Stimulated activated naive CD8-positive, alpha-beta T cell treated with anti-CD3 and anti-CD28 coated beads, Interleukin-15, Interleukin-2, amounts not matched to agents 100 ng/mL and 50 ng/mL, for 24 hours (primary cell): ENCODE results near the gene CHRM5.

Source experiments
- H3K27ac Mint-ChIP-seq: one replicate; pipeline ENCODE4 v1.8.0; 2021; ENCODE audit warnings: mild to moderate bottlenecking, mixed read lengths
- H3K27me3 Mint-ChIP-seq: one replicate; pipeline ENCODE4 v1.8.0; 2021; ENCODE audit warnings: mixed read lengths
- H3K36me3 Mint-ChIP-seq: one replicate; pipeline ENCODE4 v1.8.0; 2021; ENCODE audit warnings: low read depth, mixed read lengths
- H3K4me1 Mint-ChIP-seq: one replicate; pipeline ENCODE4 v1.8.0; 2021; ENCODE audit warnings: low read depth, mixed read lengths
- H3K4me3 Mint-ChIP-seq: one replicate; pipeline ENCODE4 v1.8.0; 2021; ENCODE audit warnings: mild to moderate bottlenecking, mixed read lengths
- H3K9me3 Mint-ChIP-seq: one replicate; pipeline ENCODE4 v1.8.0; 2021; ENCODE audit warnings: mixed read lengths

Gene CHRM5

DNA sequence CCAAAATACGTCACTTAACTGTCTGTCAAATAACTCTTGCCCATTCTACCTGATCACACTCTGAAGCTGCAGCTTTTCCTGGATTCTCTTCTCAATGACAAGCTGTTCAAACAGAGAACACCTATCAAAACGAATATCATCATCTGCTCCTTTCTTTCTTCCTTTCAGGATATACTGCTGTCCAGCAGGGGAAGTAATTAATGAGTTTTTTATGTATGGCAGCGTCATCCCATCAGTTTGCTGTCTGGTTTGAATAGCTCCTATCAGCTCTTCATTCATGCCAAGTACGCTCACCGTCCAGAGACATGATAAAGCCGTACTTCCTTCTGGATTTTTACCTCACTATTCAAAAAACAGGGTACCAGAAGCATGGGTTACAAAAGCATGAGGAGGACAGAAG, at the start of gene CHRM5:
CHRM5 (plus strand) TSS at position 274 of the 400 bp plus-strand sequence. CDS start 94,221 bp downstream, outside the sequence.
- Mint-ChIP-seq H3K4me3 (no peak within 1 kb of the TSS), H3K4me1 (no peaks in the 10 kb centered on the region), H3K36me3 (peaks cover 3% of the 10 kb centered on the region), H3K27me3 (peaks cover 3% of the 10 kb centered on the region), H3K9me3 (no peaks in the 10 kb centered on the region), H3K27ac (no peak within 1 kb of the TSS)

DNA sequence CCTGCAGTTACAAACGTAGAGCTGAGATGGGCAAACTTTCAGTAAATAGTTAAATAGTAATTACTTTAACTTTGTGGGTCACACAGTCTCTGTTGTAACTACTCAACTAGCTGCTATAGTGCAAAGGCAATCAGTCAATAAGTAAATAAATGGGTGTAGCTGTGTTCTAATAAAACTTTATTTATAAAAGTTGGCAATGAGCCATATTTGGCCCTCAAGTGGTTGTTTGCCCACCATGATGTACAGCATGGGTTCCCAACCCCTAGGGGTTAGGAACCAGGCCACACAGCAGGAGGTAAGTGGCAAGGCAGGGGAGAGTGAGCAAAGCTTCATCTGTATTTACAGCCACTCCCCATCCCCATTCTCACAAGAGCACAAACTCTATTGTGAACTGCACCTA, 44.9 kb upstream of the CHRM5 start:
- no peaks in the 10 kb centered on the region for H3K9me3 Mint-ChIP-seq
- H3K4me3 Mint-ChIP-seq: no peak overlapping the region
- no peaks in the 10 kb centered on the region for H3K27me3 Mint-ChIP-seq
- H3K36me3 Mint-ChIP-seq: no peaks in the 10 kb centered on the region
- H3K27ac Mint-ChIP-seq: no peak overlapping the region
- no peaks in the 10 kb centered on the region for H3K4me1 Mint-ChIP-seq

GRCh38 chr15:33926260-33926659, 42.0 kb upstream of the CHRM5 start:
- Mint-ChIP-seq H3K27ac (no peak overlapping the region), H3K36me3 (no peaks in the 10 kb centered on the region), H3K4me1 (no peaks in the 10 kb centered on the region), H3K4me3 (no peak overlapping the region), H3K27me3 (no peaks in the 10 kb centered on the region), H3K9me3 (no peaks in the 10 kb centered on the region)

DNA sequence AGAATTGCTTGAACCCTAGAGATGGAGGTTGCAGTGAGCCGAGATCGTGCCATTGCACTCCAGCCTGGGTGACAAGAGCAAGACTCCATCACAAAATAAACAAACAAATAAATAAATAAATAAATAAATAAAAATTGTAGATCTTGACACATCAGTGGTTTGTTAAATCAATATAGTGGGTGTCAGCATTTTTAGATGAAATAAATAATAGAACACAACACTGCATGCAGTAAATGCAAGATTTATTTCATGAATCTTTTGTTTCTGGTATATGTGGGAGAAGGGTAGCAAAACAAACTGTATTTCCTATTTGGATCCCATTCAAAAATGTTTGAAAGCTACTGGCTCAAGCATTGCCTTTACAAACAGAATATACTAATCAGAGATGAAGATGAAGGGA, 35.6 kb upstream of the CHRM5 start:
- no peaks in the 10 kb centered on the region for H3K27me3 Mint-ChIP-seq
- H3K4me1 Mint-ChIP-seq: no peaks in the 10 kb centered on the region
- H3K9me3 Mint-ChIP-seq: no peaks in the 10 kb centered on the region
- H3K4me3 Mint-ChIP-seq: no peak overlapping the region
- no peak overlapping the region for H3K27ac Mint-ChIP-seq
- H3K36me3 Mint-ChIP-seq: no peaks in the 10 kb centered on the region

GRCh38 chr15:33934396-33934795, 33.9 kb upstream of the CHRM5 start:
- Mint-ChIP-seq H3K4me3 (no peak overlapping the region), H3K36me3 (no peaks in the 10 kb centered on the region), H3K4me1 (no peaks in the 10 kb centered on the region), H3K9me3 (no peaks in the 10 kb centered on the region), H3K27me3 (no peaks in the 10 kb centered on the region), H3K27ac (no peak overlapping the region)

- Mint-ChIP-seq H3K9me3 (no peaks in the 10 kb centered on the region), H3K36me3 (no peaks in the 10 kb centered on the region), H3K4me3 (no peak overlapping the region), H3K4me1 (no peaks in the 10 kb centered on the region), H3K27me3 (no peaks in the 10 kb centered on the region), H3K27ac (no peak overlapping the region)
Observed at GRCh38 chr15:33934921-33935320, 33.4 kb upstream of the CHRM5 start.

GRCh38 chr15:33941279-33942063, 26.8 kb upstream of the CHRM5 start:
- no peak overlapping the region for H3K27ac Mint-ChIP-seq
- H3K9me3 Mint-ChIP-seq: no peaks in the 10 kb centered on the region
- no peak overlapping the region for H3K4me3 Mint-ChIP-seq
- H3K36me3 Mint-ChIP-seq: peaks cover 4% of the 10 kb centered on the region
- no peaks in the 10 kb centered on the region for H3K4me1 Mint-ChIP-seq
- no peaks in the 10 kb centered on the region for H3K27me3 Mint-ChIP-seq

DNA sequence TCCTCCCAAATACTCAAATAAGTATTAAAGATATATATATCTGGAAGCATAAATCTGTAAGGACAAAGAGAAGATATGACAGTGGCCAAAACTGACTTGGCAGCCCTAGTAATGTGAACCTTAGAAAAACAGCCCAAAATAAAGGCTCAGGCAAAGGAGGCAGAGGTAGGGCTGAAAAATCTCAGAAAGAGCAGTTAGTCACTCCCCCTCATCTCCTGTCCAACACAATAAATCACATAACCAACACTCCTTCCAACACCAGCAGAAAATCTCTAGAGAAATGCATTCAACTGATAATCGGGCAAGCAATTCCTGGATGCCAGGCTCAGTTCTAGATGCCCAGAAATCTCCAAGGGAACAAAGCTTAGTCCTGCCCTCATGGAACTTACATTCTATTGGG, 22.1 kb upstream of the CHRM5 start:
- Mint-ChIP-seq H3K4me3 (no peak overlapping the region), H3K27me3 (no peaks in the 10 kb centered on the region), H3K36me3 (peaks cover 4% of the 10 kb centered on the region), H3K9me3 (no peaks in the 10 kb centered on the region), H3K4me1 (no peaks in the 10 kb centered on the region), H3K27ac (no peak overlapping the region)

- no peak overlapping the region for H3K4me3 Mint-ChIP-seq
- no peaks in the 10 kb centered on the region for H3K36me3 Mint-ChIP-seq
- H3K27ac Mint-ChIP-seq: no peak overlapping the region
- H3K27me3 Mint-ChIP-seq: no peaks in the 10 kb centered on the region
- no peaks in the 10 kb centered on the region for H3K9me3 Mint-ChIP-seq
- H3K4me1 Mint-ChIP-seq: peaks cover 5% of the 10 kb centered on the region
Observed at GRCh38 chr15:33955945-33956344, 12.4 kb upstream of the CHRM5 start.

- H3K4me3 Mint-ChIP-seq: no peak overlapping the region
- H3K27me3 Mint-ChIP-seq: no peaks in the 10 kb centered on the region
- no peaks in the 10 kb centered on the region for H3K36me3 Mint-ChIP-seq
- H3K4me1 Mint-ChIP-seq: peaks cover 5% of the 10 kb centered on the region
- no peaks in the 10 kb centered on the region for H3K9me3 Mint-ChIP-seq
- H3K27ac Mint-ChIP-seq: no peak overlapping the region
Observed at GRCh38 chr15:33956397-33956796, 11.9 kb upstream of the CHRM5 start.

GRCh38 chr15:33959844-33960548, 8.3 kb upstream of the CHRM5 start:
- no peak overlapping the region for H3K27ac Mint-ChIP-seq
- peaks cover 11% of the 10 kb centered on the region for H3K4me1 Mint-ChIP-seq
- no peaks in the 10 kb centered on the region for H3K36me3 Mint-ChIP-seq
- H3K27me3 Mint-ChIP-seq: no peaks in the 10 kb centered on the region
- H3K4me3 Mint-ChIP-seq: no peak overlapping the region
- no peaks in the 10 kb centered on the region for H3K9me3 Mint-ChIP-seq

DNA sequence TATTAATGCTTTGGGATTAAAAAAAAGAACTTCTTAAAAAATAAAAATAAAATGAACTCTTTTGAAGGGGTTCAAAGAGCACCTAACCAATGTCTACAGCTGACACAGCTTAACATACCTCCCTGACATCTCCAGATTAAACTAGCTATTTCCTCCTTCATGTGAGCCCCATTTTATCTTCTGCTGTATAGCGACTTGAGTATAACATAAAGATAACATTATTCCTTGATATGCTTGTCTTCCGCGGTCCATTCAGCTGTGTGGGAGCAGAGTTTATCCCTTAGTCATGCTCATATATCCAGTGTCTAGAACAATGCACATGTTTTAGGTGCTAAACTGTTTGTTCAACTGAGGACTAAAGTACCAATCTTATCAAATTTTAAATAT, 7.8 kb upstream of the CHRM5 start:
- H3K4me3 Mint-ChIP-seq: no peak overlapping the region
- no peaks in the 10 kb centered on the region for H3K9me3 Mint-ChIP-seq
- peaks cover 11% of the 10 kb centered on the region for H3K4me1 Mint-ChIP-seq
- H3K27ac Mint-ChIP-seq: no peak overlapping the region
- no peaks in the 10 kb centered on the region for H3K36me3 Mint-ChIP-seq
- no peaks in the 10 kb centered on the region for H3K27me3 Mint-ChIP-seq

DNA sequence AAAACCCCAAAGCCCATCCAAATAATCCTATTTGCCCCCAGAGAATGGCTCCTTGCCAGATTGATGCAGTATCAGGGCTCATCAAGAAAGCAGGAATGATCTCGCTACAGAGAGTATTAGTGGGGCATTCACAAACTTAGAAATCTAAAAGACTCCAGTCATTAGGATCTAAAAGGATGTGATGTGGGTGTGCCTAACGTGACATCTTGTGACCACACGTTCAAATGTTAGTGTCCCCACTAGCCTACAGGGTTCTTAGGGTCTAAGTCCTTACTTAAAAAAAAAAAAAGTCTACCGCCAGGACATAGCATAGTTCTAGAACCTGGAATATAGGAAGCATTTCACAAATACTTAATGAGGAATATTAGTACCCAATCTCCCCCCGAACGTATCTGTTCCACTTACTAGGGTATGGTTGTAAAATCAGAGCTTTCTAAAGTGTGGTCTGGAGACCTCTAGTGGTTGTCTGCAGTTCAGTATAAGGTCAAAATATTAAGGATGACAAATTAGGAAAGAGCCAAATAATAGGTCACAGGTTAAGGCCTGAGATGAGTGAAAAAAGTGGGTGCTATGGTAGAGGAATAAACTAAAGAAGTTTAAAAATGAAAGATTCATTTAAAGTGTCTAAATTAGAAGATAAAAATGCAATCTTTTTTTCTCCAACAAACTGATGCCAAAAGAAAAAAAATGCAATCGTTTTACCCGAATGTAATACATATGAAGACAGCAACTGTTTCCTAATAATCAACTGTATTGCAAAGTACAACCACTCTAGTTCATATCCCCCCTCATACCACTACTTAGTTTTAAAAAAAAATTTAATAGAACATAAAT, 4.2 kb upstream of the CHRM5 start:
- Mint-ChIP-seq H3K4me1 (peaks cover 5% of the 10 kb centered on the region), H3K4me3 (no peak overlapping the region), H3K27ac (no peak overlapping the region), H3K27me3 (peaks cover 3% of the 10 kb centered on the region), H3K36me3 (peaks cover 3% of the 10 kb centered on the region), H3K9me3 (no peaks in the 10 kb centered on the region)

- H3K4me3 Mint-ChIP-seq: no peak overlapping the region
- H3K27me3 Mint-ChIP-seq: peaks cover 3% of the 10 kb centered on the region
- peaks cover 3% of the 10 kb centered on the region for H3K36me3 Mint-ChIP-seq
- H3K27ac Mint-ChIP-seq: no peak overlapping the region
- peaks cover 5% of the 10 kb centered on the region for H3K4me1 Mint-ChIP-seq
- no peaks in the 10 kb centered on the region for H3K9me3 Mint-ChIP-seq
Observed at GRCh38 chr15:33964665-33965040, 3.6 kb upstream of the CHRM5 start.

DNA sequence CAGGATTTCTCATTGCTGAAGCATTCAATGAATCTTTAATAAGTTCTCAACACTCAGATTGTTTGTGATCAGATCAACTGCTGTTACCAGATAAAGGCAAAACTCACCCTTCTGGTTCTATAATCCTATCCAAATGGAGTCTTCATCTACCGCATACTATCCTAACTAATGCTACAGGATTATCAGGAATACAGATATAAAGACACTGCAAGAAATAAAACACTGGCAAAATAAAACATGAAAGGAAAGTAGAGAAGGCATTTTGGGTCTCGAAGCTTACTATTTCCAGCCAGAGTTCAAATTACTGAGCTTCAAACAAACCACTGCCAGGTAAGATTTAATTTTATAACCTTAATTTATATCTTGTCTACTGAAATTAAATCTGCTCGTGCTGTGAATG, 524 bp downstream of the CHRM5 start:
- no peaks in the 10 kb centered on the region for H3K4me1 Mint-ChIP-seq
- peaks cover 3% of the 10 kb centered on the region for H3K36me3 Mint-ChIP-seq
- no peak overlapping the region for H3K27ac Mint-ChIP-seq
- no peaks in the 10 kb centered on the region for H3K9me3 Mint-ChIP-seq
- H3K27me3 Mint-ChIP-seq: peaks cover 3% of the 10 kb centered on the region
- no peak overlapping the region for H3K4me3 Mint-ChIP-seq
